HEK293 (cell line): ENCODE measurements around the gene SDHAF1.
A peak's percentile ranks its signal among the peaks of the same experiment; 100 is the strongest.

Source experiments
- BCL11A ChIP-seq: fragments of 450-650 bp; formaldehyde crosslinking; IDR thresholded peaks from 2 replicates; pipeline ENCODE4 v1.5.1; 2016; ENCODE audit warnings: low read depth, missing biosample characterization, missing genetic modification characterization
- BCL11B ChIP-seq: fragments of 450-650 bp; formaldehyde crosslinking; IDR thresholded peaks from 2 replicates; pipeline ENCODE4 v1.5.1; 2016; ENCODE audit warnings: low read depth, missing biosample characterization, missing genetic modification characterization
- CTCF ChIP-seq: fragments of 450-650 bp; formaldehyde crosslinking; IDR thresholded peaks from 2 replicates; pipeline ENCODE4 v1.5.1; 2016; ENCODE audit warnings: missing biosample characterization, missing genetic modification characterization
- HIC1 ChIP-seq: fragments of 450-650 bp; formaldehyde crosslinking; IDR thresholded peaks from 2 replicates; pipeline ENCODE4 v1.5.1; 2016; ENCODE audit warnings: missing biosample characterization, missing genetic modification characterization
- KLF10 ChIP-seq: fragments of 450-650 bp; IDR thresholded peaks from 2 replicates; pipeline ENCODE4 v1.5.1; 2018; ENCODE audit warnings: missing biosample characterization, mild to moderate bottlenecking, missing genetic modification characterization
- KLF16 ChIP-seq: fragments of 450-650 bp; formaldehyde crosslinking; IDR thresholded peaks from 2 replicates; pipeline ENCODE4 v1.5.1; 2017; ENCODE audit warnings: missing biosample characterization, missing genetic modification characterization
- OVOL3 ChIP-seq: fragments of 450-650 bp; formaldehyde crosslinking; IDR thresholded peaks from 2 replicates; pipeline ENCODE4 v1.5.1; 2016; ENCODE audit warnings: missing biosample characterization, missing genetic modification characterization
- TSHZ1 ChIP-seq: fragments of 450-650 bp; formaldehyde crosslinking; IDR thresholded peaks from 2 replicates; pipeline ENCODE4 v1.5.1; 2016; ENCODE audit warnings: missing biosample characterization, missing genetic modification characterization, borderline replicate concordance
- YY2 ChIP-seq: fragments of 450-650 bp; formaldehyde crosslinking; IDR thresholded peaks from 2 replicates; pipeline ENCODE4 v1.5.1; 2016; ENCODE audit warnings: missing biosample characterization, missing genetic modification characterization
- ZBTB11 ChIP-seq: fragments of 450-650 bp; formaldehyde crosslinking; conservative IDR thresholded peaks from 2 replicates; pipeline ENCODE4 v1.5.1; 2016; ENCODE audit warnings: low read depth, missing biosample characterization, missing genetic modification characterization
- ZBTB26 ChIP-seq: fragments of 450-650 bp; formaldehyde crosslinking; optimal IDR thresholded peaks from 2 replicates; pipeline ENCODE3; 2016; ENCODE audit warnings: missing biosample characterization, mild to moderate bottlenecking, missing genetic modification characterization
- ZFP41 ChIP-seq: fragments of 450-650 bp; formaldehyde crosslinking; IDR thresholded peaks from 2 replicates; pipeline ENCODE4 v1.5.1; 2016; ENCODE audit warnings: missing biosample characterization, missing genetic modification characterization, borderline replicate concordance
- ZFP69B ChIP-seq: fragments of 450-650 bp; formaldehyde crosslinking; IDR thresholded peaks from 2 replicates; pipeline ENCODE4 v1.5.1; 2016; ENCODE audit warnings: missing biosample characterization, missing genetic modification characterization
- ZNF10 ChIP-seq: fragments of 450-650 bp; formaldehyde crosslinking; IDR thresholded peaks from 2 replicates; pipeline ENCODE4 v1.5.1; 2017; ENCODE audit warnings: missing biosample characterization, missing genetic modification characterization
- ZNF140 ChIP-seq: fragments of 450-650 bp; formaldehyde crosslinking; IDR thresholded peaks from 2 replicates; pipeline ENCODE4 v1.5.1; 2016; ENCODE audit warnings: missing biosample characterization, missing genetic modification characterization
- ZNF169 ChIP-seq: fragments of 450-650 bp; formaldehyde crosslinking; IDR thresholded peaks from 2 replicates; pipeline ENCODE4 v1.5.1; 2016; ENCODE audit warnings: missing biosample characterization, missing genetic modification characterization
- ZNF19 ChIP-seq: fragments of 450-650 bp; formaldehyde crosslinking; IDR thresholded peaks from 2 replicates; pipeline ENCODE4; 2016; ENCODE audit warnings: missing biosample characterization, missing genetic modification characterization, low read depth
- ZNF514 ChIP-seq: fragments of 450-650 bp; formaldehyde crosslinking; IDR thresholded peaks from 2 replicates; pipeline ENCODE4 v1.5.1; 2016; ENCODE audit warnings: missing biosample characterization, missing genetic modification characterization
- ZNF560 ChIP-seq: fragments of 450-650 bp; formaldehyde crosslinking; IDR thresholded peaks from 2 replicates; pipeline ENCODE4 v1.5.1; 2017; ENCODE audit warnings: missing biosample characterization, missing genetic modification characterization, borderline replicate concordance
- ZNF571 ChIP-seq: fragments of 450-650 bp; formaldehyde crosslinking; IDR thresholded peaks from 2 replicates; pipeline ENCODE4 v1.5.0; 2017; ENCODE audit warnings: missing biosample characterization, missing genetic modification characterization
- ZNF658 ChIP-seq: fragments of 450-650 bp; formaldehyde crosslinking; IDR thresholded peaks from 2 replicates; pipeline ENCODE4; 2016; ENCODE audit warnings: missing biosample characterization, missing genetic modification characterization
- ZNF785 ChIP-seq: fragments of 450-650 bp; formaldehyde crosslinking; IDR thresholded peaks from 2 replicates; pipeline ENCODE4 v1.5.1; 2016; ENCODE audit warnings: missing biosample characterization, missing genetic modification characterization
- ZNF843 ChIP-seq: fragments of 450-650 bp; formaldehyde crosslinking; IDR thresholded peaks from 2 replicates; pipeline ENCODE4 v1.5.1; 2016; ENCODE audit warnings: missing biosample characterization, missing genetic modification characterization
- ZSCAN23 ChIP-seq: fragments of 450-650 bp; formaldehyde crosslinking; IDR thresholded peaks from 2 replicates; pipeline ENCODE4 v1.5.1; 2016; ENCODE audit warnings: missing biosample characterization, missing genetic modification characterization
- ZXDB ChIP-seq: fragments of 450-650 bp; formaldehyde crosslinking; IDR thresholded peaks from 2 replicates; pipeline ENCODE4 v1.5.1; 2016; ENCODE audit warnings: missing biosample characterization, missing genetic modification characterization

Gene SDHAF1

GRCh38 chr19:35959040-35959967 is 35.7 kb upstream of the SDHAF1 start (continued):
- TF ChIP-seq TSHZ1 (no peak), ZFP69B (tag by site-specific recombination) (peak; percentile 65; the same call in 1 of the 2 replicates), ZSCAN23 (tag by site-specific recombination) (no peak), ZNF169 (no peak), ZNF658 (no peak), ZXDB (tag by site-specific recombination) (no peak), OVOL3 (no peak), ZNF514 (no peak), BCL11A (no peak), ZNF19 (tag by site-specific recombination) (no peak), ZFP41 (tag by site-specific recombination) (no peak), ZNF571 (no peak), HIC1 (tag by site-specific recombination) (no peak; the same call in 1 of the 2 replicates), ZBTB11 (tag by site-specific recombination) (no peak), KLF16 (tag by site-specific recombination) (peak; percentile 74; the same call in 1 of the 2 replicates), KLF10 (no peak), BCL11B (tag by site-specific recombination) (no peak), ZNF560 (tag by site-specific recombination) (no peak), ZNF10 (tag by site-specific recombination) (no peak), ZNF785 (0 out of 2 replicates have a peak, but pooled peaks have one; percentile 74), YY2 (no peak), ZBTB26 (tag by site-specific recombination) (peak; percentile 88), ZNF140 (tag by site-specific recombination) (no peak), CTCF (tag by site-specific recombination) (peak; percentile 50; the same call in 1 of the 2 replicates), ZNF843 (tag by site-specific recombination) (no peak)
